Endothelial cell (in vitro differentiated cells): ENCODE results near the gene TOM1L2. TPM values are rescaled to one million over a fixed set of nuclear protein-coding genes. Genes with fewer than 3 reads are reported as not detected.

Source experiments
- DNase-seq: peaks from one replicate; pipeline ENCODE4 v3.0.0; 2021; ENCODE audit warnings: low spot score
- H3K27ac Mint-ChIP-seq: one replicate; pipeline ENCODE4 v1.8.0; 2021; ENCODE audit warnings: mixed read lengths, inconsistent platforms; ENCODE audit not compliant: unreplicated experiment
- H3K27me3 Mint-ChIP-seq: one replicate; pipeline ENCODE4 v1.8.0; 2021; ENCODE audit warnings: mild to moderate bottlenecking, moderate library complexity, mixed read lengths, inconsistent platforms; ENCODE audit not compliant: unreplicated experiment
- H3K36me3 Mint-ChIP-seq: one replicate; pipeline ENCODE4 v1.8.0; 2021; ENCODE audit warnings: mild to moderate bottlenecking, low read depth, mixed read lengths, inconsistent platforms; ENCODE audit not compliant: unreplicated experiment
- H3K4me1 Mint-ChIP-seq: one replicate; pipeline ENCODE4 v1.8.0; 2021; ENCODE audit warnings: mild to moderate bottlenecking, mixed read lengths, inconsistent platforms; ENCODE audit not compliant: unreplicated experiment
- H3K4me3 Mint-ChIP-seq: one replicate; pipeline ENCODE4 v1.8.0; 2021; ENCODE audit warnings: mild to moderate bottlenecking, mixed read lengths, inconsistent platforms; ENCODE audit not compliant: unreplicated experiment
- H3K9me3 Mint-ChIP-seq: one replicate; pipeline ENCODE4 v1.8.0; 2021; ENCODE audit warnings: mixed read lengths, inconsistent platforms; ENCODE audit not compliant: unreplicated experiment
- total RNA-seq: library from RNA; stranded (reverse); fragmentation: NEBNext Ultra II Directional; extraction: Animal tissue kit (Norgen Biotek cat#: 25700); gene quantifications from one replicate; pipeline ENCODE4 v1.2.1, GENCODE V29; 2021; ENCODE audit not compliant: unreplicated experiment
- TF ChIP-seq, protein P1 (sequence below): fragments of 200-600 bp; sonication (generic); IDR thresholded peaks from one replicate; pipeline ENCODE4 v1.5.0; 2021; ENCODE audit warnings: antibody characterized with exemption; ENCODE audit not compliant: unreplicated experiment

Gene TOM1L2
- total RNA-seq, 1 donor from 2014 or later = 26.9 TPM

DNA sequence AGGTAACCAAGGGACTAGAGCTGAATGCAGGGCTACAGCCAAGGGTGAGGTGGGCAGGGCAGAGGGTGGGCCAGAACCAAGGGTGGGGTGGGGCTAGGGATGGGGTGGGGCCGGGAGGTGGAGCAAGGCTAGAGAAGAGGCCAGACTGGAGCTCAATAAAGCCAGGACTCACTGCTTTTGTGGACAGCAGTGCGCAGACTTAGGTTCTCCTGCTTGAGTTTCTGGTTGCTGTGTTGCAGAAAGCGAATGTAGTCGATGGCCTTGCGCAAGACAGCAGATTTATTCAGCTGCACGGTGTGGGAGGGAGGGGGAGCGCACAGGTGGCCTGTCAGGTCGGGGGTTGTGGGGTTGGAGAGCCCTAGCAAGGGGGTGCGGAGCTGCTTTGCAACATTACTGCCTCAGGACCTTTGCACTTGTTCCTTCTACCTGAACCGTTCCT is 154.1 kb downstream of the TOM1L2 start:
- Mint-ChIP-seq H3K36me3 (peaks cover 18% of the 10 kb centered on the region), H3K9me3 (no peaks in the 10 kb centered on the region), H3K27ac (no peak overlapping the region), H3K27me3 (peaks cover 33% of the 10 kb centered on the region), H3K4me1 (peaks cover 29% of the 10 kb centered on the region), H3K4me3 (no peak overlapping the region)
- DNase-seq = no peak
- TF ChIP-seq, protein P1, sequence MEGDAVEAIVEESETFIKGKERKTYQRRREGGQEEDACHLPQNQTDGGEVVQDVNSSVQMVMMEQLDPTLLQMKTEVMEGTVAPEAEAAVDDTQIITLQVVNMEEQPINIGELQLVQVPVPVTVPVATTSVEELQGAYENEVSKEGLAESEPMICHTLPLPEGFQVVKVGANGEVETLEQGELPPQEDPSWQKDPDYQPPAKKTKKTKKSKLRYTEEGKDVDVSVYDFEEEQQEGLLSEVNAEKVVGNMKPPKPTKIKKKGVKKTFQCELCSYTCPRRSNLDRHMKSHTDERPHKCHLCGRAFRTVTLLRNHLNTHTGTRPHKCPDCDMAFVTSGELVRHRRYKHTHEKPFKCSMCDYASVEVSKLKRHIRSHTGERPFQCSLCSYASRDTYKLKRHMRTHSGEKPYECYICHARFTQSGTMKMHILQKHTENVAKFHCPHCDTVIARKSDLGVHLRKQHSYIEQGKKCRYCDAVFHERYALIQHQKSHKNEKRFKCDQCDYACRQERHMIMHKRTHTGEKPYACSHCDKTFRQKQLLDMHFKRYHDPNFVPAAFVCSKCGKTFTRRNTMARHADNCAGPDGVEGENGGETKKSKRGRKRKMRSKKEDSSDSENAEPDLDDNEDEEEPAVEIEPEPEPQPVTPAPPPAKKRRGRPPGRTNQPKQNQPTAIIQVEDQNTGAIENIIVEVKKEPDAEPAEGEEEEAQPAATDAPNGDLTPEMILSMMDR = no peak

GRCh38 chr17:17817552-17817947 is 154.7 kb downstream of the TOM1L2 start:
- H3K9me3 Mint-ChIP-seq = no peaks in the 10 kb centered on the region
- TF ChIP-seq, protein P1 = no peak
- no peak overlapping the region for H3K27ac Mint-ChIP-seq
- no peak overlapping the region for H3K4me3 Mint-ChIP-seq
- H3K27me3 Mint-ChIP-seq = peaks cover 33% of the 10 kb centered on the region
- H3K4me1 Mint-ChIP-seq = peaks cover 24% of the 10 kb centered on the region
- peaks cover 18% of the 10 kb centered on the region for H3K36me3 Mint-ChIP-seq
- DNase-seq = no peak

- H3K27ac Mint-ChIP-seq = peak overlapping the region; percentile 24
- H3K4me1 Mint-ChIP-seq = peaks cover 21% of the 10 kb centered on the region
- DNase-seq = no peak
- H3K27me3 Mint-ChIP-seq = peaks cover 36% of the 10 kb centered on the region
- peaks cover 18% of the 10 kb centered on the region for H3K36me3 Mint-ChIP-seq
- TF ChIP-seq, protein P1 = no peak
- no peak overlapping the region for H3K4me3 Mint-ChIP-seq
- H3K9me3 Mint-ChIP-seq = no peaks in the 10 kb centered on the region
Measured at GRCh38 chr17:17816831-17817551, 155.2 kb downstream of the TOM1L2 start.

DNA sequence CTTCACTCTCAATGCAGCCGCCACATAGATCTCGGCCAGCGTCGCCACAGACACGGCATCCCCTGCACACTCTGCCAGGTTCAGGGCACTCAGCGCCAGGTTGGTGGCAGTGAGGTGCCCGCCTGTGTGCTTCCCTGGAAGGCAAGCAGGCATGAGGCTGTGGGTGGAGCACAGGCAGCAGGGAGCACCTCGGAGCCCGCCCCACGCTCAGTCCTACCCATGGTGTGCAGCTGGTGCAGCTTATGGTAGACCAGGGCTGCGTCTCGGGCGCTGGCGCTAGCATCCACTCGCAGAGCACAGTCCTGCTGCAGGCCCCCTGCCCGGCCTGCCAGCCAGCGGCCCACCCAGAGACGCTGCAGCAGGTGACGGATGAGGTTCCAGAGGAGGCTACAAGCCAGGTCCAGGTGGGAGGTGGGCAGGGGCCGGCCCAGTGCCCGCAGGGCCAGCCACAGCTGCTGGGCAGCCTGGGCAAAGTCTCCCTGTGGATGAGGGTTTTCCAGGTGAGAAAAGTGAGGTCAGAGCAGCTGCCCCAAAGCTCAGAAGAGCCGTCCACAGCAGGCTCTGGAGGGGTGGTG is 155.9 kb downstream of the TOM1L2 start:
- Mint-ChIP-seq H3K9me3 (no peaks in the 10 kb centered on the region), H3K36me3 (peaks cover 18% of the 10 kb centered on the region), H3K4me1 (peaks cover 20% of the 10 kb centered on the region), H3K27ac (peak overlapping the region; percentile 24), H3K4me3 (no peak overlapping the region), H3K27me3 (peaks cover 41% of the 10 kb centered on the region)
- no peak for DNase-seq
- TF ChIP-seq, protein P1 = no peak
